Activated naive CD4-positive, alpha-beta T cell treated with anti-CD3 and anti-CD28 coated beads, Interleukin-2, amount 50 U/mL, for 24 hours (primary cell): ENCODE measurements around the gene SORD.

Source experiments
- H3K27ac Mint-ChIP-seq: one replicate; pipeline ENCODE4 v1.8.0; 2021; ENCODE audit warnings: mild to moderate bottlenecking, mixed read lengths
- H3K27me3 Mint-ChIP-seq: one replicate; pipeline ENCODE4 v1.8.0; 2021; ENCODE audit warnings: mixed read lengths
- H3K36me3 Mint-ChIP-seq: one replicate; pipeline ENCODE4 v1.8.0; 2021; ENCODE audit warnings: mixed read lengths
- H3K4me1 Mint-ChIP-seq: one replicate; pipeline ENCODE4 v1.8.0; 2021; ENCODE audit warnings: mixed read lengths
- H3K4me3 Mint-ChIP-seq: one replicate; pipeline ENCODE4 v1.8.0; 2021; ENCODE audit warnings: mild to moderate bottlenecking, mixed read lengths
- H3K9me3 Mint-ChIP-seq: one replicate; pipeline ENCODE4 v1.8.0; 2021; ENCODE audit warnings: mixed read lengths

The SORD gene

GRCh38 chr15:45126535-45127158, 103.7 kb downstream of the SORD start:
- Mint-ChIP-seq H3K4me3 (no peak overlapping the region), H3K9me3 (no peaks in the 10 kb centered on the region), H3K27me3 (peaks cover 49% of the 10 kb centered on the region), H3K36me3 (no peaks in the 10 kb centered on the region), H3K27ac (no peak overlapping the region), H3K4me1 (peaks cover 10% of the 10 kb centered on the region)
